Cardiac fibroblast (primary cell): Measurements from ENCODE around the gene STK32B.

Experiments
- DNase-seq, 2 donors: peaks; one replicate each; pipeline versions ENCODE4 v3.0.0 to v3.0.0-alpha.2; 2010; ENCODE audit warnings: low read depth in 2 of 2
- H3K4me3 ChIP-seq, 2 donors: replicated peaks in 1 of 2; 1 replicate in 1 of 2; 2 replicates in 1 of 2; pipeline ENCODE4 v1.5.1; 2011; ENCODE audit warnings: low read depth in 2 of 2, low read length in 2 of 2, mild to moderate bottlenecking in 2 of 2, moderate library complexity in 1 of 2
- TF ChIP-seq, protein P1 (sequence below): IDR thresholded peaks from one replicate; pipeline ENCODE4 v1.5.1; 2011; ENCODE audit warnings: low read depth, mild to moderate bottlenecking, low read length, inconsistent platforms

The STK32B gene

GRCh38 chr4:5144384-5144783 lies 93.1 kb downstream of the STK32B start:
- DNase-seq: no peak
- no peak overlapping the region for H3K4me3 ChIP-seq
- TF ChIP-seq, protein P1, sequence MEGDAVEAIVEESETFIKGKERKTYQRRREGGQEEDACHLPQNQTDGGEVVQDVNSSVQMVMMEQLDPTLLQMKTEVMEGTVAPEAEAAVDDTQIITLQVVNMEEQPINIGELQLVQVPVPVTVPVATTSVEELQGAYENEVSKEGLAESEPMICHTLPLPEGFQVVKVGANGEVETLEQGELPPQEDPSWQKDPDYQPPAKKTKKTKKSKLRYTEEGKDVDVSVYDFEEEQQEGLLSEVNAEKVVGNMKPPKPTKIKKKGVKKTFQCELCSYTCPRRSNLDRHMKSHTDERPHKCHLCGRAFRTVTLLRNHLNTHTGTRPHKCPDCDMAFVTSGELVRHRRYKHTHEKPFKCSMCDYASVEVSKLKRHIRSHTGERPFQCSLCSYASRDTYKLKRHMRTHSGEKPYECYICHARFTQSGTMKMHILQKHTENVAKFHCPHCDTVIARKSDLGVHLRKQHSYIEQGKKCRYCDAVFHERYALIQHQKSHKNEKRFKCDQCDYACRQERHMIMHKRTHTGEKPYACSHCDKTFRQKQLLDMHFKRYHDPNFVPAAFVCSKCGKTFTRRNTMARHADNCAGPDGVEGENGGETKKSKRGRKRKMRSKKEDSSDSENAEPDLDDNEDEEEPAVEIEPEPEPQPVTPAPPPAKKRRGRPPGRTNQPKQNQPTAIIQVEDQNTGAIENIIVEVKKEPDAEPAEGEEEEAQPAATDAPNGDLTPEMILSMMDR: no peak

DNA sequence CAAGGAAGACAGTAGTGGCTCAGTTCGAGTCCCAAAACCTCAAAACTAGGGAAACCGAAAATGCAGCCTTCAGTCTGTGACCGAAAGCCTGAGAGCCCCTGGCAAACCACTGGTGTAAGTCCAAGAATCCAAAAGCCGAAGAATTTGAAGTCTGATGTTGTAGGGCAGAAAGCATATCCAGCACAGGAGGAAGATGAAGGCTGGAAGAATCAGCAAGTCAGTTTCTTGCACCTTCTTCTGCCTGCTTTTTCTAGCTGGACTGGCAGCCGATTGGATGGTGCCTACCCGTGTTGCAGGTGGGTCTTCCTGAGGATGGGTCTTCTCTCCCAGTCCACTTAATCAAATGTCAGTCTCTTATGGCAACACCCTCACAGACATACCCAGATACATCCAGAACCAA lies 95.0 kb downstream of the STK32B start:
- TF ChIP-seq, protein P1: no peak
- no peak for DNase-seq
- H3K4me3 ChIP-seq: no peak overlapping the region

DNA sequence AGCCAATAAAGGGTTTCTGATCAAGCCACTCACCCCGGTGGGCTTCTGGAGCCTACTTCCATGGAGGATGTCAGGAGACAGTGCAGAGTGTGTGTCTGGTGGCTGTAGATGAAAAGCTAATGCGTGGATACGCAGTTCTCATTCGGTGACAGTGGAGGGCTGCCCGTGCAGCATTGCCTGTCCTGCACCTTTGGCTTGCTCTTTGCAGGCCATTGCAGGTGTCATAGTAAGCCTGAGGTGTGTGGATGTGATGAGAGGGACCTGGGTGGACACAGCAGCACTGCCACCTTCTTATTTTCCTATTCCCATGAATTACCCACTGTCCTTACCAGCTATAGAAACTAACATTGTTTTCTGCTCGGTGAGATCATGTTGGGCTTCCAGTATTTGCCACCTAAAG lies 101.2 kb downstream of the STK32B start:
- TF ChIP-seq, protein P1: no peak
- DNase-seq: no peak
- H3K4me3 ChIP-seq: no peak overlapping the region

DNA sequence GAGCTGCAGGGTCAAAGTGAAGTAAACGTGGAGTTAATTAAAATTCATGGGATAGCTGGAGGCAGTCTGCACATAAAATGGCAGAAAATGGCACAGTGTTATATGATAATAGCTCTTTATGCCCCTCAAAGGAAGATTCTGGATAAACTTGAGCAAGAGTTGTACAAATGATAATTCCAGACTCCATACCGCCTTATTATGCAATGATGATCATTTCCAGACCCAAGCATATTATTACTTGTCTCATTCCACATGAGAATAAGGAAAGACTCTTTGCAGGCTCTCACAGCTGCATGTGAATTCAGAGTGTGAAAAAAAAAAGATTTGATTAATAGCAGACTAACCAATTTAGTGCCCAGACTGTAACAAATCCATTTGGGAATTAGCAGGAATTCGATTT lies 105.4 kb downstream of the STK32B start:
- TF ChIP-seq, protein P1: no peak
- H3K4me3 ChIP-seq: no peak overlapping the region
- DNase-seq: no peak

GRCh38 chr4:5157791-5158770 lies 106.8 kb downstream of the STK32B start:
- no peak for DNase-seq
- TF ChIP-seq, protein P1: no peak
- no peak overlapping the region for H3K4me3 ChIP-seq

- TF ChIP-seq, protein P1: no peak
- H3K4me3 ChIP-seq: no peak overlapping the region
Observed at GRCh38 chr4:5158825-5159224, 107.5 kb downstream of the STK32B start.

More at GRCh38 chr4:5158825-5159224, 107.5 kb downstream of the STK32B start:
- no peak for DNase-seq
